Neural crest cell (in vitro differentiated cells): Measurements from ENCODE around the gene CCR4. TPM values are rescaled to one million over a fixed set of nuclear protein-coding genes. Genes with fewer than 3 reads are reported as not detected.

Source experiments
- DNase-seq: peaks from one replicate; pipeline ENCODE4 v3.0.0; 2021; ENCODE audit warnings: low read depth, mixed read lengths, low spot score
- H3K27ac Mint-ChIP-seq: one replicate; pipeline ENCODE4 v1.8.0; 2021; ENCODE audit warnings: mild to moderate bottlenecking, mixed read lengths; ENCODE audit not compliant: unreplicated experiment
- H3K27me3 Mint-ChIP-seq: 2 replicates; pipeline ENCODE4 v1.8.0; 2021; ENCODE audit warnings: low read depth, mild to moderate bottlenecking, mixed read lengths
- H3K36me3 Mint-ChIP-seq: 2 replicates; pipeline ENCODE4 v1.8.0; 2021; ENCODE audit warnings: low read depth, mild to moderate bottlenecking, mixed read lengths
- H3K4me1 Mint-ChIP-seq: 2 replicates; pipeline ENCODE4 v1.8.0; 2021; ENCODE audit warnings: mixed read lengths
- H3K4me3 Mint-ChIP-seq: one replicate; pipeline ENCODE4 v1.8.0; 2021; ENCODE audit warnings: mild to moderate bottlenecking, mixed read lengths
- H3K9me3 Mint-ChIP-seq: 2 replicates; pipeline ENCODE4 v1.8.0; 2021; ENCODE audit warnings: mixed read lengths
- CTCF ChIP-seq: fragments of 200-600 bp; sonication (generic); conservative IDR thresholded peaks from 2 replicates; pipeline ENCODE4 v1.5.0; 2021; ENCODE audit warnings: antibody characterized with exemption, mild to moderate bottlenecking
- total RNA-seq: library from RNA; stranded (reverse); gene quantifications from 2 replicates; pipeline ENCODE4 v1.2.1, GENCODE V29; 2021

CCR4 gene
- total RNA-seq, 1 donor from 2014 or later = not detected

DNA sequence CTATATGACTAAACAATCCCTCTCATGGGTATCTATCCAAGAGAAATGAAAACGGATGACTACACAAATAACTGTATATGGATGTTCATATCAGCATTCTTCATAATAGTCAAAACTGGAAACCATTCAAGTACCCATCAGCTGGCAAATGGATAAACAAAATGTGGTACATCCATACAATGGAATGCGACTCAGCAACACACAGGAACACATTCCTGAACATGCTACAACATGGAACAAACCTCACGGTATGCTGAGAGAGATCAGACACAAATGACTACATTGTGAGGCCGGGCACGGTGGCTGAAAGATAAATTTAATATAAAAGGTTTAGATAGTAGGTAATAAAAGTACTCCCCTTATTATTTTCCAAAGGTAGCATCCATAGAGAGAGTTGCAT, 42.6 kb downstream of the CCR4 start:
- Mint-ChIP-seq H3K36me3 (no peaks in the 10 kb centered on the region), H3K27me3 (no peaks in the 10 kb centered on the region), H3K4me1 (no peaks in the 10 kb centered on the region), H3K27ac (no peak overlapping the region), H3K4me3 (no peak overlapping the region), H3K9me3 (no peaks in the 10 kb centered on the region)
- no peak for DNase-seq
- no peak for TF ChIP-seq CTCF

DNA sequence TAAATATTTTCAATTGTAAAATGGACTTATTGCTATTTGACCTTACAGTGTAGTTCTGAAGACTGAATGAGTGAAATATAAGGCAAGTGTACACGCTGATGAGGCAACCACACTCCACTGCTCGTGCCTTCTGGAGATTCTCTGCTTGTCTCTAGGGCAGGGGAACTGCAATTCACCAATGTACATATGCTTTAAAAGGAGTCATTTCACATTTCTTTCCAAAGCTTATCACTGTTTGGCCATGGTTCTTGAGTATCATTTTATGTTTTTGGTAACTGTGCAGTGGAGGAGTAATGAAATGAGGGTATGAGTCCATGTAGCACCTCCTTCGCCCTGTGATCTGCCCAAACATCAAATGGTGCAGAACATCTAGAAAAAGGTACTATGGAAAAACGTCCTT, 43.7 kb downstream of the CCR4 start:
- H3K4me3 Mint-ChIP-seq = no peak overlapping the region
- TF ChIP-seq CTCF = no peak
- H3K4me1 Mint-ChIP-seq = no peaks in the 10 kb centered on the region
- H3K36me3 Mint-ChIP-seq = no peaks in the 10 kb centered on the region
- no peaks in the 10 kb centered on the region for H3K27me3 Mint-ChIP-seq
- no peaks in the 10 kb centered on the region for H3K9me3 Mint-ChIP-seq
- no peak for DNase-seq
- H3K27ac Mint-ChIP-seq = no peak overlapping the region

DNA sequence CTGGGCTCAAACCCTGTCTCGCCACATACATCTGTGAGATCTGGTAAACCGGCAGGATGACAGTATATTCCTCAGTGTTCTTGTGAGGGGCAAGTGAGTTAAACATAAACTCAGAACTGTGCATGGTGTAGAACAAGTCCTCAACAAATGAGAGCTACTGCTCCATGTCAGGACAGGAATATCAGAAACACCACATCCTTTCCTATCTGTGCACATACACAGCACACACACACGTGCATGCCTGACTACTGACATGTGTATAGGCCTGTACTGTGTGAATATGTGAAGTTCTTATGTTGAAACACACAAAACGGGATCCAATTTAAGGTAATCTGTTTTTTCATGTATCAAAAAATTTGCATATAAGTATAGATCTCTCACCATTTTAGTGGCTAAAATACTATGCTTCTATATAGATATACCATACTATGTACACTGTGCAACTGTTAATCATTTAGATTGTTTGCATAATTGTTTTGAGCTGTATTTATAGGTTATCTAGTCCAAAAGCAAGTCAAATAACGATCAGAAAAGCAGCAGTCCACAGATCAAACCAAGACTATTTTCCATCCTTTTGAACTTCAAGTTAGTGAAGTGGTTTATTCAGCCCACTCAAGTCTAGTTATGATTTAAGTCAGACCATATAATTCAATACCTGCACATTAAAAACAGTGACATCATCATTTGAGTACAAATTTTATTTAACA, 44.8 kb downstream of the CCR4 start:
- DNase-seq = no peak
- Mint-ChIP-seq H3K4me1 (no peaks in the 10 kb centered on the region), H3K27me3 (no peaks in the 10 kb centered on the region), H3K4me3 (no peak overlapping the region), H3K36me3 (no peaks in the 10 kb centered on the region), H3K9me3 (no peaks in the 10 kb centered on the region), H3K27ac (no peak overlapping the region)
- no peak for TF ChIP-seq CTCF

- H3K4me1 Mint-ChIP-seq = no peaks in the 10 kb centered on the region
- H3K36me3 Mint-ChIP-seq = no peaks in the 10 kb centered on the region
- no peak for TF ChIP-seq CTCF
- no peak overlapping the region for H3K4me3 Mint-ChIP-seq
- H3K9me3 Mint-ChIP-seq = no peaks in the 10 kb centered on the region
- H3K27ac Mint-ChIP-seq = no peak overlapping the region
- DNase-seq = no peak
- no peaks in the 10 kb centered on the region for H3K27me3 Mint-ChIP-seq
Observed at GRCh38 chr3:32996755-32997091, 45.3 kb downstream of the CCR4 start.

- Mint-ChIP-seq H3K36me3 (no peaks in the 10 kb centered on the region), H3K4me3 (no peak overlapping the region), H3K27ac (no peak overlapping the region), H3K4me1 (no peaks in the 10 kb centered on the region), H3K9me3 (no peaks in the 10 kb centered on the region), H3K27me3 (no peaks in the 10 kb centered on the region)
- TF ChIP-seq CTCF = no peak
- DNase-seq = no peak
Observed at GRCh38 chr3:32998631-32999451, 47.4 kb downstream of the CCR4 start.
